NCI-H2107 (cell line): Measurements from ENCODE around the gene GHRL.
"Not testable (repeated sequence)": the region's sequence is repeated elsewhere in the genome, so short reads cannot be mapped to it uniquely, and the experiment has no call there.

Experiments
- DNase-seq: peaks from one replicate; lab custom pipeline; 2025; lab: John Stamatoyannopoulos, UW

Gene GHRL

DNA sequence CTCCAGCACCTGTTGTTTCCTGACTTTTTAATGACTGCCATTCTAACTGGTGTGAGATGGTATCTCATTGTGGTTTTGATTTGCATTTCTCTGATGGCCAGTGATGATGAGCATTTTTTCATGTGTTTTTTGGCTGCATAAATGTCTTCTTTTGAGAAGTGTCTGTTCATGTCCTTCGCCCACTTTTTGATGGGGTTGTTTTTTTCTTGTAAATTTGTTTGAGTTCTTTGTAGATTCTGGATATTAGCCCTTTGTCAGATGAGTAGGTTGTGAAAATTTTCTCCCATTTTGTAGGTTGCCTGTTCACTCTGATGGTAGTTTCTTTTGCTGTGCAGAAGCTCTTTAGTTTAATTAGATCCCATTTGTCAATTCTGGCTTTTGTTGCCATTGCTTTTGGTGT, 5.3 kb upstream of the GHRL start:
- not testable (repeated sequence) for DNase-seq

DNA sequence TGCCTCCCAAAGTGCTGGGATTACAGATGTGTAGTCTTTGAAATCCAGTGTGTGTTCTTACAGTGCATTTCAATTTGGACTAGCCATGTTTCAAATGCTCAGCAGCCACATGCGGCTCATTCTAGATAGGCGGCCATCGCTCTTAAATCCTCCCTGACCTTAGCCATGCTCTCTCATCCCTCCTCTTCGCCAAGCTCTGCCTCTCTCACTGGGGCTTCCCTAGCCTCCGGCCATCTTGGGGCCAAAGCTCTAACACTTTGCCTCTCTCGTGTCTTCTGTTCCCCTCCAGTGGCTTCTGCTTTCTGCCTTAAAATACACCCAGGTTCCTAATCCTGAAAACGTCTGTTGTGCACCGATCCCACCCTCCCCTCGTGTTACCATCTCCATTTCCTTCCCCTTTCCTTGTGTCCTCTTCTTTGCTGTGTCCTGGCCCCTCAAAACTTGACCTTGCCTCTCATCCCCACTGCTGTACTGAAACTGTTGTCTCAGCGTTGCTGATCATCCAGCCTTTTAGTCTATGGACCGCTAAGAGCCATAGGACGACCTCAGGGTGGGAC, 1.4 kb upstream of the GHRL start:
- DNase-seq, result no peak

DNA sequence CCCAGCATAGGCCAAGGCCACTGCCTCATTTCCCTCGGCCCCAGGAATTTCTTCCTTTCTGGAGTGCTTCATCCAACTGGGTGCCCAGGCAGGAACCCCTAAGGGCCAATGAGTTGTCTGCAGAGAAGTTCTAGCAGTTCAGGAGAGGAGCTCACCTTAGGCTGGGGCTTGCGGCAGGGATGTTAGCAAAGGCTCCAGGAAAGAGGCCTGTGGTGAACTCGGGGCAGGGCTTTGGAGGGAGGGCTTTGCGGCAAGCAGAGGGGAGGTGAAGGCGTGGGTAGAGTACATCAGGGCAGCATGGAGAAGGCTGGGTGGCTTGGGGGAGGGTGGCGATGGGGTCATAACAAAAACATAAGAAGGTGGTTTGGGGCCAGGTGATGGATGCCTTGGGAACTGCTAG, 1.1 kb downstream of the GHRL start:
- DNase-seq, result no peak

DNA sequence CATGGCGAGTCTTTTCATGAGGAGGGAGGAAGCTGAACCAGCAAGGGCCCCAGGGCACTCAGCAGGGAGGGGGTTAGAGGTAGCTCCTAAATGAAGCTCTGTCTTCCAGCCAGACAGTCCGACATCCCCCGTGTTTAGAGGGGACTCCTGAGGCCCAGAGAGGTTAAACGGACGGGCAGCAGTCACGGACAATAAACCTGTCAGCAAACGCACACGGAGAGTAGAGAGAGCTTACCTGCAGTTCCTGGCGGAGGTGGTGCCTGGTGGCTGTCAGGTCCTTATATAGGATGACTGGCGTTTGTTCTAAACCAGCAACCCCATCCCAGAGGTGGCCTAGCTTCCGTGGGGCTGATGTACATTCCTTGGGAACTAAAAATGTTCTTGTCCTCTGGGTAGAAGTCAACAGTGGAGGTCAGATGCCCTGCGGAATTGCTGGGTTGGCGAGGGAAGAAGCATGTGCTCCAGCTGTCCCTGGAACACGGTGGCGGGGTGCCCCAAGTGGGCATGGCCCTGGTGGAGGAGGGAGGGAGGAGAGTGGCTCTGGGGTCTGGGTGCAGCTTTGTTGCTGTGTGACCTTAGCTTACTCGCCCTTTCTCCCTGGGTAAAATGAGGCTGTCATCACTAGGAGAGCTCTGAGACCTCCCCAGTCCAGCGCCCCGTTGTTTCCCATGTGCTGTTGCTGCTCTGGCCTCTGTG, 2.1 kb downstream of the GHRL start:
- DNase-seq, result no peak

DNA sequence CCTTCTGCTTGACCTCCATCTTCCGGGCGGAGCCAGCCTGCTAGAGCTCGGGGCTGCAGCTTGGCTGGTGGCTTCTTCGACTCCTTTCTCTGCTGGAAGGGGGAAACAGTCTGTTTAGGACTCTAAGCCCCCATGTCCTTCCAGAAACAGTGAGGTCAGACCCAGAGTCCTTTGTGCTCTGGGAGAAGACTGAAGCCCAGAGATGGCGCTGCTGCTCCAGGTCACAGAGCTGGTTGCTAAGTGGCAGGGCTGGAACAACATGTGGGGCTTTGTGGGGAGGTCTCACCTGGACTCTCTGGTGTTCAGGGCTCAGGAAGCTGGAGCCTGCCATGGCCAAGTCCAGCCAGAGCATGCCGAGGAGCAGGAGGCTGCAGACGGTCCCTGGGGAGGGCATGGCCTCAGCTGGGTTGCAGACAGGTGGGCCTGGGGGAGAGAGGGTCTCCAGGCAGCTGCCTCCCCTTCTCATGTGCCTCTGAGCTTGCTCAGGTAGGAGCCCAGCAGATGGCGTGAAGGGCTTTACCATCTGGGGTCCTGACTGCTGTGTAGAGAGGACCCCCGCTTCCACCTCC, 2.9 kb downstream of the GHRL start:
- DNase-seq, result no peak

DNA sequence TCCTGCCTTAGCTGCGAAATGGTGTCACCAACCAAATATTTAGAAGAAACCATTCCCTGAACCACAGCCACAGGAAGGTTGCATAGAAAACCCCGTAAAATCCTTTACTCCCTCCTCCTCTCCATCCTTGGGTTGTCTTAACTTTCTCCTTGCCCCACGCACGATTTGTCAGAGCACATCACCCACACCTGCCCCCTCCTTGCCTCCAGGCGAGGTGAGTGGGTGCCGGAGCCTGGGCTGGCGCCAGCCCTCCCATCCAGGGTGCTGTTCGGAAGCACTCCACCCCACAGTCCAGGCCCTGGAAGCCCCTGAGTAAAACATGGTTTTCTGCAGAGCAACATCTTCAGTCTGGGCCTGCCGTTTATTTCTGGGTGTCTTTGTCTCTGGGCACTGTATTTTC, 3.7 kb downstream of the GHRL start:
- no peak for DNase-seq

DNA sequence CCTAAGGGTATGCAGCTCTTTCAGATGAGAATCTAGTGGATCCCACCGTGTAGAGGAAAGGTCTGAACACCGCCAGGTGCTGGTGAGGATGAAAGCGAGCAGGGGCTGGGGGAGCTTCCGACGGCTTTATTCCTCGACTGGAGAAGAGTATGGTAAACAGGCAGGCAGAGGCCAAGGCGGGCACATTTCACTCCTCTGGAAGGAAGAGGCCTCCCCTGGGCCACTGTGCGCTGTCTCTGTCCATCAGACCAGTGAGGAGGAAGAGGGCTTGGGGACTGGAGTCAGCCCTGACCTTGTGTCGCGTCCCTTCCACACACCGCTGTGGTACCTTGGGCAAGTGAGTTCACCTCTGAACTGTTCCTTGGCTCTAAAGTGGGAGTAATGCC, 4.2 kb downstream of the GHRL start:
- DNase-seq, result no peak

DNA sequence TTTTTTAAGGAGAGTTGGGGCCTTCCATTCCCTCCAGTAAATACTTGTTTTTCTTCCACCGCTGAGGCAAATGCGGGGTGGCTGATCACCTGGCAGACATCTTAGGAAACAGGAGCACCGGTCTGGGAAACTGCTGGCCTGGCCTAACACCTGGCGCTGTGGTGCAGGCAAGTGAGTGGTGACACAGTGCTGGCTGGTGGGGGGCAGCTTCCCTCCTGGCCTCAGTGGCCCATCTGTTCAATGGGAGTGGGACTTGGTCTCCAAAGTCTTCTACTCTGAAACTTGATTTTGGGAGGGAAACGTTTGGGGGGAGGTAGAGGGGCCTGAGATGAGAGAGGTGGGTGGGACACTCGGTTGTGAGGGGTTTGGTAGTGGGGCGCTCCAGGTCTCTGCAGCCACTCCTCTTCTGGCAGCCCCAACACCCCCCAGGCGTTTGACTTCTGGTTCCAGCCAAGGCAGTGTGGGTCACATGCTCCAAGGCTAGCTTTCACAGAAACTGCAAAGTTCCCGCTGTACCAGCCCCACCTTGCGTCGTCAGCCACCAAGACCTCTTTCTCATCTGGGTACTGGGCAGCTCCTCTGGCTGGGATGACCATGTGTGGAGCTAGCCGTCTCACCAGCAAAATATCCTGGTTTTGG, 4.7 kb downstream of the GHRL start:
- DNase-seq, result no peak

DNA sequence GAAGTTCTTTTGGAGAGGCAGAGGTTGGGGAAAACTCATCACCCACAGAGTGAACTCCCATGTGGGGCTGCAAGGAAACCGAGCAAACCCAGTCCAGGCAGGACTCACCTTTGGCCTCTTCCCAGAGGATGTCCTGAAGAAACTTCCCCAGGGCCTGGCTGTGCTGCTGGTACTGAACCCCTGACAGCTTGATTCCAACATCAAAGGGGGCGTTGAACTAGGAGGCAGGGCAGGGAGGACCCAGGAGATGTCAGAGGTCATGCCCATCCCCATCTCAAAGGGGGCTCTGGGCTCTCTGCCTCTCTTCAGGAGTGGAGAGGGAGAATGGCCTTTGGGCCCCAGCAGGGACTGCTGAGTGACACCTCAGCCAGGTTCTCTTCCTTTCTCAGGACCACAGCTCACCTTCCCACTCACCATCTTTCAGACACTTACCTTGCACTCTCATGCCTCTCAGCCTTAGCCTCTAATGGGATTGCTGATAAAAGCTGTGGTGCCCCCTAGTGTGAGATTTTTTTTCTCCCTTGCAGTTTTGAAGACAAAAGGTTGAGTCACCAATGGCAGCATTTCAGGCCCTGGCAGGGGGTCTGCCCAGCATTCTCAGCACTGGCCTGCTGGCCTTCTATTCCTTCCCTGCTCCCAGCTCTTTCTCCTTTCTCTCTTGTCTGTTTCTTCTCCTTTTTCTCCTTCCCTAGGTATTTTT, 6.0 kb downstream of the GHRL start:
- peak; percentile 19 for DNase-seq

DNA sequence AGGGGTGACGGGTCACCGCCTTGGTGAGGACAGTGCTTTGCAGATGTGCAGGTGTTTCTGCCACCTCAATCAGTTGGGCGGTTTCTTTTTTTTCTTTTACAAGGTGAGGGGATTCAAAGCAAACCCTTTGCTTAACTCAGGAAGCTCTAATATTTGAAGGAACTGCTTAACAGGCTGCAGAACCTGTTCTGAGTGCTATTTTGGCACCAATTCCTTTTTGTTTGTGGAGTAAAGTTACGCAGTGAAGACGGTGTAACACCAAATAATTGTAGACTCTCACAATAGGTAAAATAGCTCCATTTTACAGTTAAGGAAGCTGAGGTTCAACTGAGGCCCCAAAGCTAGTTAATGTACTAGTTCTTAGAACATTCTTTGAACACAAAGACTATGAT, 6.6 kb downstream of the GHRL start:
- DNase-seq, result no peak

DNA sequence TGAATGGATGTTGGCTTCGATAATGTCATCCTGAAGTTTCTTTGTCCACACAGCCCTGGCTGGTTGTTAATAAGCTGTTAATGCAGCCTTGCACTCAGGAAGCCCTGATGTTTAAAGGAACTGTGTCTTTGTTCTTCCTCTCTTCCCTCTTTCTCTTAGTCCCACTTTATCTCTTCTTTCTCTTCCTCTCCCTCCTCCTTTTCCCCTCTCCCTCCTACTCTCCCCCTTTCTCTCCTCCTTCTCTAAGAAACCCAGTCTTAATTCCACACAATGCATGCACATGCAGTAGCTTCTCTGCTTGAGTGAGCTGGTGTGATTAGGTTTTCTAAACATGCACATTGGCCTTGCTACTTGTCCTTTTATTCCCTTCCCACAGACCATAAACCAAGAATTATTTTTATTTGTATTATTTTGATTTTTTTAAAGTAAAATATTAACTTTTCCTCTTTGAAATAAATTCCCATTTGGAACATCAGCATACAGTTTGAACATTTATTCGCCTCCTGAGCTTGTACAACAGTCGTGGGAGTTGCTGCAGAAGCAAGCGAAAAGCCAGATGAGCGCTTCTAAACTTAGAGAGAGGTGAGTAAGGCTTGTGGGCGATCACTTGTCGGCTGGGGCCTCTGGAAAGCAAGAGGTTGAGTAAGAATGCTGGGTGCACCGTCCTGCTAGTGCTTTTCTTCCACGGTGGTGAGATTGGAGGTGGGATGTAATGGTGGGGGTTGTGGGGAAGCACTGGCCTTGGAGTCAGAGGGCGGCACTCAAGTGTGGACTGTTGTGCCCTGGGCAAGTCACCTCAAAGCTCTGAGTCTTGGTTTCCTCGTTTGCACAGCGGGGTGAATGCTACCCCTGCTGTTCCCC, 7.2 kb downstream of the GHRL start:
- DNase-seq, result no peak

DNA sequence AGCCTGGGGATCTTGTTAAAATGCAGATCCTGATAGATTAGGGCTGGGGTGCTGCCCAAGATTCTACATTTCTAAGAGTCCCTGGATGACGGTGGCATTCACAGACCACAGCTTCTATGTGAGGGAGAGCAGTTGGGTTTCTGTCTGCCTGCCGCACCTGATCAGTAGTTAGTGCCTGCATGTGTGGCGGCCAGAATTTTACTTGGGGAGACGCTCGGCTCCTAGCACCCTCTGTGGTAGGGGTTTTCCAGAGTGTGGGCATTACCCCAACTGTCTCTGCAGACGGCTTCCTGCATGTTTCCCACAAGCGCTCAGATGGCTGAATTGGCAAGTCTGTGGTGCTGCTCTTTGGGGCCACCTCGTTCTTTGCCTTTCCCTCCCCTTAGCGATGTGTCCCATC, 8.3 kb downstream of the GHRL start:
- no peak for DNase-seq

DNA sequence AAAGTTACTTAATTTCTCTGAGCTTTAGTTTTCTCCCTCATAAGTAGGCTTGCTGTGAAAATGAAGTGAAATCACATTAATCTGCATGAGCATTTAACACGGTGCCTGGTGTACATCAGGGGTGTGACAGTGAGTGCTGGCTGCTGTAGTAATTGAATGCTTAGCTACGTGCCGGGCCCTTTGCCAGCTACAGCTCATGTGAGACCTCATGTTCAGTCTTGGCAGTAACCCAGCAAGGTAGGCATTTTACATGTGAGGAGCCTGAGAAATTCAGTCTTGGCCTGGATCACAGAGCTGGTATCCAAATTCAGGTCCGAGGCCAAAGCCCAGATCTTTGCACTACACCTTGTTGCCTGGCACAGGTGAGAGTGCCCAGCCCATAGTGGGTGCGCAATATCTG, 9.1 kb downstream of the GHRL start:
- peak; percentile 26 for DNase-seq

DNA sequence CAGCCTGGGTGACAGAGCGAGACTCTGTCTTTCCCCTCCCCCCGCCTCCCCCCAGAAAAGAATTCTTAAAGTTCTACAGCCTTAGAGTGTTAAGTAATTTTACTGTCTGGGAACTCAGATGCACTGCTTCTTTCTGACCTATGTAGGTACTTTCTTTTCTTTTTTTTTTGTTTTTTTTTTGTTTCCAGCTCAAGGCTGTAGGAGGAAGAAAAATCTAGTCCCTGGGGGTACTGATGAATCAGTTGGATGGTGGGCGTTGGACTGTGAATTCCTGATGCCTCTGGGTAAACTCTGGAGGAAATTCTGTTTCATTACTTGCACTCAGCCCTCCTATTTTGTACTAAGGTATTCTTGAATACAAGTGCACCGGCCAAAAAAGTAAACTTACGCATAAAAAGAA, 10.8 kb downstream of the GHRL start:
- no peak for DNase-seq

DNA sequence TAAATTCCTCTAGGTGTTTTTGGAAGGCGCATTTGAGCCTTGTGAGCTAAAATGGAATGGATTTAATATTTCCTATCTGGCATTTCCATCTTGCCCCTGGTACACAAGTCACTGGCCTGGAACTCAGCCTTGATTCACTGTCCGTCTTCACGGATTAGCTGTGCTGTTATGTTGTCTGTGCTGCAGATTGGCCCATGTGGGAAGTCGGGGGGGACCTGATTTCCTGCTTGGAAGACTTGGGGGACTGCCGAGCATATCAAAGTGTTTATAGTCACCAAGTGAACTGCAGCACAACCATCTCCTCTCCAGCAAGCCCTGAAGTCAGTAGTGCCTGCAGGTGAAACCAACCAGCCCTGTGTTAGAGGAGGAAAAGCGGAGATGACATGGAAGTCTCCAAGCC, 12.2 kb downstream of the GHRL start:
- no peak for DNase-seq

DNA sequence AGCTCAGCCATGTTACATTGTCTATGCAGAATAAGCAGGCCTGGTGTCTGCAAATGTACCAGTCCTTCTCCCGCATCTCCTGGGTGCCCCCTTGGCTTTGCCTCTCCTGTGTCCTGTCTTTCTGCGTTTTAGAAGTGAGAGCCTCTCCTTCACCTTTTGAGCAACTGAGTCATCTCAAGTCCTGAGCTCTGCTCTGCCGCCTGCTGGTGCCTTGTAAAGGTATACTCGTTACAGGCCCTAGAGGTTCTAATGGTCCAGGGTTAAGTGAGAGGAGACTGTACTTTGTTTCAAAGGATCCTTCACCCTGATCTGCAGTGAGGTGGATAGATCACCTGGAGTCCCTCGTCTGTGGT, 12.6 kb downstream of the GHRL start:
- no peak for DNase-seq

DNA sequence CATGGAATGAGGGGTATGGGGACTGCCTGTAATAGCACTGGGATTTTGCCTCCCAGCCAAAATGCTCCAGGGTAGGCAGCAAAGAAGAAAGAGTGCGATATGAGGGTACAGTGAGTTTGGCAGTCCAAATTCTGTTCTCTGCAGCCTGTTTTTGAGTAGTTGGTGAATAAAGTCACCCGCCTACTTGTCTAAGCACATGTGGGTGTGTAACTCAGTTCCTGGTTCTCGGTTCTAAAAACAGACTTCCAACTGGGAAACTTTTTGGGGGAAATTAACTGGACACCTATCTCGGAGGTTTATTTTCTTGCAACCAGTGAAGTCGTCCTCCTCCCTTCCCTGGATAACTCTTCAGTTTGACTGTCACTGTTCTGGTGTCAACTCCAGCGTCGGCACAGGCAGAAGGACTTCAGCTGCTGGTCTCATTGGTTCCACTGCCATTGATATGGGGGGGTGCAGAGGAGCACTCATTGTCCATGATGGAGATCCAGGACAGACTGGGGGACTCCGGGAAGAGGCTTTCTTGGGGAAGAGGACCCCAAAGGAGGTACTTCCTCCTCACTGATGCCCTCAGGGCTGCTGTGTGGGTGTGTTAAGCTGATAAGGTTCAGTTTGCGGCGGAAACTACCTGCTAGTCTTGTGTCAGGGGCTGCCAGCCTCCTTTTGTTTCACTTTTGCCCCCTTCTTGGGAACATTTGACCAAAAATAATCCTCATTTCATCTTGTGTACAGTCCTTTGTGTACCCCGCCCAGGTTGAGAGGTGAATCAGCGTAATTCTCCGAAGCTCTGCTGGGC, 13.2 kb downstream of the GHRL start:
- no peak for DNase-seq

DNA sequence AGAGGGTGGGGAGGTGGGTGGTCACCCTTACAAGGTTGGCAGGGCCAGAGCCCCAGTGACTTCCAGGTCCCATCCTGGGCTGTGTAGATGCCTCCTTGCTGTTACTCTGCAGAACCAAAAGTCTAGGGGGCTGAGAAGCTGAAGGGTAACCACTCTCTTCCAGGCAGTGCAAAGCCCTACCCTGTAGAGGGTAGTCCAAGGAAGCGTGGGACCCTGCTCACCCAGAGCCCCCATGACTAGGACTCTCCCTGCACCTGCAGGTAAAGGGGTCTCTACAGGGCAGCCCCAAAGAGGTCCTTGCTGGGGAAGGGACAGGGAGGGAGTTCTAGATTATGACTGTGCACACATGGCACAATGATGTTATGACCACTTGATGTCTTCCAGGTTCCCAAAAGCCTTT, 14.2 kb downstream of the GHRL start:
- DNase-seq, result no peak

DNA sequence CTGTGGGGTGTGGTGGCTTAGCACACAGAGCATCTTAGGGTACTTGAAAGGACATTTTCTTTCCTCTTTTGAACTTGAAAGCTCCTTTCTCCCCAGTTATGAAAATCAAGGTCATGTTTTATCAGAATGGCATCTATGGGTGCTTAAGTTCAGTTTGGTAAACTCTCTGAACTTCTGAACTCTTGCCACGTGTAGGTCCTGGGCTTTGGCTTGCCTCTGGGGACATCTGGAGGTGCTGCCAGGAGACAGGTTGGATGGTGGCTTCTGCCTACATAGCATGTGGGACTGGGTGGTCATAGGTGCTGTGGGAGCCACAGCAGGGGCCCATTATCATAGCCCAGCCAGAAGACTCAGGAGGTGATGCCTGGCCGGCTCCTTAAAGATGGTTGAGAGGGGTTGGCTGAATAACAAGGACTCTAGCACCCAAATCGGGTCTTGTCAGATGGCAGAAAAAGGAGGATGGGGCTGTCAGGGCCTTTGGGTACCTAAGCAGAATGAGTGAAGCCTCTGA, 15.6 kb downstream of the GHRL start:
- DNase-seq, result no peak

DNA sequence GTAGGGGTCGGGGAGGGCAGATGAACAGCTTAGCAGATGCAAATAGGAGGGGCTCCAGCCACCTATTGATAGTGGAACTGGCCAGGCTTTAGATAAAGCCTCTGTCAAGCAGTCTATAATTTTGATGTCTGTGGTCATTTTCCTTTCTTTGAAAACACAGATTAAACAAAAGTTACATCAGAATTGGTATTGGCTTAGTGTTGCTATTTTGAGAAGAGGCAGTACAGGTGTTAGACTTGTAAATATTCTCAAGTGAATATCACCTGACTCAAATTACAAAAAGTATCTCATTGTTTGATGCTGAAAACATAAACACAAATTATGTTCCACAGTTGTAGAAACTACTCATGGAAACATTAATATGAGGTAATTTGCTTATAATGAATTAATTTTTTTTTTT, 18.1 kb downstream of the GHRL start:
- no peak for DNase-seq

DNA sequence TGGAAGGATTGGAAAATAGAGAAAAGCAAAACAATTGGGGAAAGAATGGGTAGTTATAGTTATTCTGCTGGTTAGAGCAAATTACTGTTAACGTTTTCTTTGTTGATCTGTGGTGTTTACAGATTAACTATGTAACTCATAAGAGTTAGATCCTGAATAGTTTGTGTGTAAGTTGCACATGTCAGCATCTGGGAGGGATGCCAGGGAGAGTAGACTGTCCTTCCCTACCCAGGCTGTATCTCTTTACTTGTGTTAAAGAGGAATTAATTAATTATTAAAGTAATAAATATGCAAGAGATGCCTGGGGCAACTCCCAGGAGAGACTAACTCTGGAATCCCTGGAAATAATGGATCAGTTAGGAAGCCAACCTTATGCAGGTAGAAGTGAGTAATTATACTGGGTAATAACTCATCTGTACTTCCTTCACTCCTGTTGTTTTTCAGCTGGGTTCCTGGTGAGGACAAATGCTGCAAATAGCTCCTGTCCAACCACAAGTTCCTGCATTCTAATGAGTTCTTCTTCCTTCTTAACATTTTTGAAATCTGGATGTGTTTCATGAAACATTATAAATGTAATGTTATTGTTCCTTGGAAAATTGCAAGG, 18.9 kb downstream of the GHRL start:
- no peak for DNase-seq
